Neural progenitor cell (in vitro differentiated cells): ENCODE data around the gene LMBRD1.

Experiments
- EZH2 ChIP-seq: fragments of 200-600 bp; sonication (generic); IDR thresholded peaks from 2 replicates; pipeline ENCODE4 v1.6.1; 2017; ENCODE audit warnings: antibody characterized with exemption, mild to moderate bottlenecking, moderate library complexity
- EZH2phosphoT487 ChIP-seq: fragments of 200-600 bp; sonication (generic); IDR thresholded peaks from 2 replicates; pipeline ENCODE4 v1.6.1; 2017; ENCODE audit warnings: antibody characterized with exemption
- TF ChIP-seq, protein P1 (sequence below): fragments of 200-600 bp; sonication (generic); IDR thresholded peaks from 2 replicates; pipeline ENCODE4 v1.5.1; 2017; ENCODE audit warnings: antibody characterized with exemption, mild to moderate bottlenecking

DNA sequence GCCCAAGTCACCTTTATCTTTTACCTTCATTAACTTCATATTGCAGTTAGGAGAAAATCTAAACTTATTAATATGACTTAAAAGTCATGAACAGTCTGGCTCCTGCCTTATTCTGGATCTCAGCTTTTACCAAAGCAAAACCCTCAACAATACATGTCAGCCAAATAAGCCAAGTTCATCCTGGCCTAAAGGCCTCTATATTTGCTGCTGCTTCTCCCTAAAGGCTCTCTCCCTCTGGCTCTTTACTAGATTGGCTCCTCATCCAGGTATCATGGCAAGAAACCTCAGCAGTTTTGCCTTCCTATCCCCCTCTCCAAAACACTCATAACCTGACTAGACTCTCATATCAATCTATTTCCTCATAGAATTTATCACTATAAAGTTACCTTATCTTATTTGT is 11.1 kb downstream of the LMBRD1 start:
- TF ChIP-seq, protein P1, sequence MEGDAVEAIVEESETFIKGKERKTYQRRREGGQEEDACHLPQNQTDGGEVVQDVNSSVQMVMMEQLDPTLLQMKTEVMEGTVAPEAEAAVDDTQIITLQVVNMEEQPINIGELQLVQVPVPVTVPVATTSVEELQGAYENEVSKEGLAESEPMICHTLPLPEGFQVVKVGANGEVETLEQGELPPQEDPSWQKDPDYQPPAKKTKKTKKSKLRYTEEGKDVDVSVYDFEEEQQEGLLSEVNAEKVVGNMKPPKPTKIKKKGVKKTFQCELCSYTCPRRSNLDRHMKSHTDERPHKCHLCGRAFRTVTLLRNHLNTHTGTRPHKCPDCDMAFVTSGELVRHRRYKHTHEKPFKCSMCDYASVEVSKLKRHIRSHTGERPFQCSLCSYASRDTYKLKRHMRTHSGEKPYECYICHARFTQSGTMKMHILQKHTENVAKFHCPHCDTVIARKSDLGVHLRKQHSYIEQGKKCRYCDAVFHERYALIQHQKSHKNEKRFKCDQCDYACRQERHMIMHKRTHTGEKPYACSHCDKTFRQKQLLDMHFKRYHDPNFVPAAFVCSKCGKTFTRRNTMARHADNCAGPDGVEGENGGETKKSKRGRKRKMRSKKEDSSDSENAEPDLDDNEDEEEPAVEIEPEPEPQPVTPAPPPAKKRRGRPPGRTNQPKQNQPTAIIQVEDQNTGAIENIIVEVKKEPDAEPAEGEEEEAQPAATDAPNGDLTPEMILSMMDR = no peak
- no peak for TF ChIP-seq EZH2
- TF ChIP-seq EZH2phosphoT487 = no peak
